ENCODE results near the gene ENTHD1. TPM values are rescaled to one million over a fixed set of nuclear protein-coding genes. Genes with fewer than 3 reads are reported as not detected.

The ENTHD1 gene
- polyA plus RNA-seq, 1 donor from 2014 or later = not detected

GRCh38 chr22:39800790-39801520 lies 92.6 kb downstream of the ENTHD1 start:
- Histone ChIP-seq H3K79me2 (replicated peaks; ENCODE audit: insufficient read depth, low read length) (no peaks in the 10 kb centered on the region), H3K27ac (ENCODE audit: low read length) (no peak overlapping the region), H3K4me2 (ENCODE audit: low read length) (no peak overlapping the region), H3F3A (ENCODE audit: insufficient read depth, low read length, poor library complexity, severe bottlenecking) (no peaks in the 10 kb centered on the region), H3K36me3 (ENCODE audit: insufficient read depth, low read length) (no peaks in the 10 kb centered on the region), H3K4me3 (ENCODE audit: low read length) (no peak overlapping the region), H3K9me3 (ENCODE audit: low read length) (peaks cover 13% of the 10 kb centered on the region), H3K9me2 (ENCODE audit: insufficient read depth, low read length) (no peaks in the 10 kb centered on the region), H4K20me1 (ENCODE audit: insufficient read depth) (no peaks in the 10 kb centered on the region), H3K9ac (ENCODE audit: low read length) (no peak overlapping the region), H3K27me3 (ENCODE audit: insufficient read depth, low read depth, low read length) (no peaks in the 10 kb centered on the region), H2AFZ (ENCODE audit: low read depth, low read length) (no peak overlapping the region)
- TF ChIP-seq POLR2AphosphoS5 (IDR thresholded peaks at IDR 0.05) (no peak), MXI1 (conservative IDR thresholded peaks at IDR 0.05; ENCODE audit: poor library complexity, severe bottlenecking) (no peak), EP300 (conservative IDR thresholded peaks at IDR 0.05; ENCODE audit: poor library complexity, severe bottlenecking) (no peak), REST (IDR thresholded peaks at IDR 0.05; ENCODE audit: borderline replicate concordance) (no peak), RAD21 (conservative IDR thresholded peaks at IDR 0.05) (no peak), EZH2 (IDR thresholded peaks at IDR 0.05; ENCODE audit: borderline replicate concordance, insufficient read depth, low read length, poor library complexity, severe bottlenecking) (no peak), CTCF (IDR thresholded peaks at IDR 0.05; ENCODE audit: poor library complexity, severe bottlenecking) (no peak), TAF1 (IDR thresholded peaks at IDR 0.05; ENCODE audit: low read depth) (no peak), SMC3 (conservative IDR thresholded peaks at IDR 0.05; ENCODE audit: poor library complexity) (no peak)

- no peak overlapping the region for H3K27ac ChIP-seq (ENCODE audit: low read length)
- H3K27me3 ChIP-seq (ENCODE audit: insufficient read depth, low read depth, low read length) = no peaks in the 10 kb centered on the region
- H4K20me1 ChIP-seq (ENCODE audit: insufficient read depth) = no peaks in the 10 kb centered on the region
- no peaks in the 10 kb centered on the region for H3F3A ChIP-seq (ENCODE audit: insufficient read depth, low read length, poor library complexity, severe bottlenecking)
- no peaks in the 10 kb centered on the region for H3K36me3 ChIP-seq (ENCODE audit: insufficient read depth, low read length)
- TF ChIP-seq CTCF (IDR thresholded peaks at IDR 0.05; ENCODE audit: poor library complexity, severe bottlenecking) (no peak), EP300 (conservative IDR thresholded peaks at IDR 0.05; ENCODE audit: poor library complexity, severe bottlenecking) (no peak), RAD21 (conservative IDR thresholded peaks at IDR 0.05) (no peak), TAF1 (IDR thresholded peaks at IDR 0.05; ENCODE audit: low read depth) (no peak), REST (IDR thresholded peaks at IDR 0.05; ENCODE audit: borderline replicate concordance) (no peak), EZH2 (IDR thresholded peaks at IDR 0.05; ENCODE audit: borderline replicate concordance, insufficient read depth, low read length, poor library complexity, severe bottlenecking) (no peak), POLR2AphosphoS5 (IDR thresholded peaks at IDR 0.05) (no peak), SMC3 (conservative IDR thresholded peaks at IDR 0.05; ENCODE audit: poor library complexity) (no peak)
- H3K9me2 ChIP-seq (ENCODE audit: insufficient read depth, low read length) = no peaks in the 10 kb centered on the region
- H3K79me2 ChIP-seq (replicated peaks; ENCODE audit: insufficient read depth, low read length) = no peaks in the 10 kb centered on the region
- H2AFZ ChIP-seq (ENCODE audit: low read depth, low read length) = no peak overlapping the region
- no peak overlapping the region for H3K4me3 ChIP-seq (ENCODE audit: low read length)
- H3K4me2 ChIP-seq (ENCODE audit: low read length) = no peak overlapping the region
- no peak overlapping the region for H3K9ac ChIP-seq (ENCODE audit: low read length)
- peaks cover 13% of the 10 kb centered on the region for H3K9me3 ChIP-seq (ENCODE audit: low read length)
These were observed 95.9 kb downstream of the ENTHD1 start for GRCh38 chr22:39797528-39798147.
